Heart right ventricle (tissue), 16 donors: Measurements from ENCODE around the gene AP5S1. TPM values are rescaled to one million over a fixed set of nuclear protein-coding genes. Genes with fewer than 3 reads are reported as not detected.
A peak's percentile ranks its signal among the peaks of the same experiment; 100 is the strongest.

Experiments
- ATAC-seq, 8 donors: fragments of 200-7000 bp; cut with Tn5 transposase; one replicate each; pipeline ENCODE4 v1.9.1; 2020; ENCODE audit warnings: mild to moderate bottlenecking in 8 of 8, moderate library complexity in 8 of 8, moderate number of reproducible peaks in 1 of 8
- DNase-seq, 2 donors: peaks; one replicate each; pipeline ENCODE4 v3.0.0-alpha.2; 2020
- H3K27ac ChIP-seq, 10 donors: fragments of 200-600 bp; sonication (generic) in 2 of 10; one replicate each; pipeline versions ENCODE4 v1.5.0 to v1.8.0; 2020 to 2022; ENCODE audit warnings: mild to moderate bottlenecking in 3 of 10
- H3K27me3 ChIP-seq, 7 donors: fragments of 200-600 bp; one replicate each; pipeline ENCODE4 v1.8.0; 2021 to 2022; ENCODE audit warnings: mild to moderate bottlenecking in 2 of 7
- H3K36me3 ChIP-seq, 9 donors: fragments of 200-600 bp; sonication (generic) in 1 of 9; one replicate each; pipeline versions ENCODE4 v1.5.0 to v1.8.0; 2020 to 2022; ENCODE audit warnings: mild to moderate bottlenecking in 2 of 9
- H3K4me1 ChIP-seq, 9 donors: fragments of 200-600 bp; sonication (generic) in 1 of 9; one replicate each; pipeline versions ENCODE4 v1.5.0 to v1.8.0; 2020 to 2022; ENCODE audit warnings: mild to moderate bottlenecking in 4 of 9
- H3K4me3 ChIP-seq, 10 donors: fragments of 200-600 bp; sonication (generic) in 2 of 10; one replicate each; pipeline versions ENCODE4 v1.5.0 to v1.8.0; 2020 to 2022; ENCODE audit warnings: mild to moderate bottlenecking in 7 of 10, moderate library complexity in 2 of 10
- H3K9me3 ChIP-seq, 11 donors: fragments of 200-600 bp in 10 of 11; sonication (generic) in 2 of 11; one replicate each; pipeline versions ENCODE4 v1.5.0 to v1.8.0; 2013 to 2022; ENCODE audit warnings: mild to moderate bottlenecking in 2 of 11, control low read depth in 1 of 11, moderate library complexity in 1 of 11
- CTCF ChIP-seq, 9 donors: fragments of 200-600 bp; sonication (generic) in 2 of 9; IDR thresholded peaks; one replicate each; pipeline versions ENCODE4 v1.5.0 to v1.8.0; 2021 to 2022; ENCODE audit warnings: antibody characterized with exemption in 9 of 9, mild to moderate bottlenecking in 5 of 9, moderate library complexity in 1 of 9
- WGBS, 2 donors: extraction: QIAGEN DNeasy Blood & Tissue Kit; methylation state at CpG; one replicate each; pipeline ENCODE4 v1.1.7; 2013; ENCODE audit warnings: inconsistent platforms in 1 of 2; 5-methylcytosine and 5-hydroxymethylcytosine counted together
- intact Hi-C, 10 donors: fragments of 100-400 bp; cut with DNase I; formaldehyde crosslinking; loops; one replicate each; pipeline versions ENCODE4 v1.11.1 to v1.14.2; 2022
- polyA plus RNA-seq, 2 donors: library from polyadenylated mRNA; stranded (reverse); fragments of 200-250 nt; gene quantifications; one replicate each; pipeline ENCODE4 v1.2.3, GENCODE V29; 2013
- total RNA-seq, 10 donors: library from RNA; stranded (reverse); fragmentation: NEBNext Ultra II Directional in 3 of 10; extraction: Animal tissue kit (Norgen Biotek cat#: 25700) in 3 of 10; gene quantifications; one replicate each; pipeline versions ENCODE4 v1.2.1 to v1.2.4, GENCODE V29; 2021 to 2023
- donor health status: Arrhythmogenic right ventricular cardiomyopathy.
- donor health status: ischemic (EF 13 %, LVEDD 7.1; RV severe dilation, severe dysfunction).
- donor health status: healthy with polysubstance abuse.
- donor health status: DM: no; HTN: yes; CAD: no.
- donor health status: DM: no; HTN: no; CAD: no.
- donor health status: ischemic (EF 25% LVEDD 6.9; RV normal size, moderate dysfunction).
- donor health status: ischemic (EF 25% LVEDD 5.7; RV mildly dilated, moderate dysfunction).
- donor health status: healthy.
- donor health status: DM: yes; HTN: yes; CAD: no.
- donor health status: Ischemic cardiomyopathy.
- donor health status: ischemic (EF 35%, LVEDD 5.7; RV mildly dilated, moderate dysfunction).
- donor health status: nonischemic (EF 11% LVEDD 7.7; RV severe dilation, severe dysfunction).
- donor health status: DM: yes; HTN: yes; CAD: no.
- donor health status: PGD.
- donor health status: ischemic (EF 29% LVEDD 5.4; RV normal size, mild dysfunction).
- donor health status: nonischemic (EF 23%, LVEDD 6.1; RV moderate dilation, normal function).

Gene AP5S1
- total and polyA plus RNA-seq, 12 donors, result 7.2 to 17.5 (median 14.5) TPM

GRCh38 chr20:3797226-3797545, 23.2 kb upstream of the AP5S1 start:
- peak overlapping the region in 4 of 10 donors; percentile 62 to 92 (median 74) for H3K4me3 ChIP-seq
- H3K36me3 ChIP-seq, result peaks cover 0 to 42% (median 4%) of the 10 kb centered on the region in 9 donors
- peak overlapping the region in 1 of 10 donors; percentile 97 for H3K27ac ChIP-seq
- H3K9me3 ChIP-seq, result no peaks in the 10 kb centered on the region
- ATAC-seq, result no peak
- H3K4me1 ChIP-seq, result peaks cover 0 to 54% (median 20%) of the 10 kb centered on the region in 9 donors
- no peak for DNase-seq
- H3K27me3 ChIP-seq, result no peaks in the 10 kb centered on the region
- intact Hi-C loops, result no loop called here
- TF ChIP-seq CTCF (IDR thresholded peaks at IDR 0.05), result no peak
- 92 to 94% methylated on average over 5 of the region's 5 CpGs for WGBS, 2 donors

- H3K27me3 ChIP-seq, result no peaks in the 10 kb centered on the region
- TF ChIP-seq CTCF (IDR thresholded peaks at IDR 0.05), result no peak
- ATAC-seq (no peak), DNase-seq (no peak)
- WGBS, 2 donors, result 80 to 81% methylated on average over 19 of the region's 19 CpGs
- H3K4me3 ChIP-seq, result peak overlapping the region in 3 of 10 donors; percentile 62 to 84 (median 65)
- H3K36me3 ChIP-seq, result peaks cover 0 to 48% (median 10%) of the 10 kb centered on the region in 9 donors
- H3K27ac ChIP-seq, result peak overlapping the region in 1 of 10 donors; percentile 97
- intact Hi-C loops, result no loop called here
- H3K9me3 ChIP-seq, result no peaks in the 10 kb centered on the region
- peaks cover 0 to 54% (median 20%) of the 10 kb centered on the region in 9 donors for H3K4me1 ChIP-seq
These were observed 22.6 kb upstream of the AP5S1 start for GRCh38 chr20:3797592-3798372.

GRCh38 chr20:3798373-3798768, 22.0 kb upstream of the AP5S1 start:
- Histone ChIP-seq H3K4me1 (peaks cover 0 to 54% (median 20%) of the 10 kb centered on the region in 9 donors), H3K27me3 (no peaks in the 10 kb centered on the region), H3K4me3 (peak overlapping the region in 1 of 10 donors; percentile 84), H3K27ac (peak overlapping the region in 2 of 10 donors; percentile 1 to 97), H3K9me3 (no peaks in the 10 kb centered on the region), H3K36me3 (peaks cover 0 to 54% (median 16%) of the 10 kb centered on the region in 9 donors)
- ATAC-seq (no peak), DNase-seq (no peak)
- intact Hi-C loops, result no loop called here
- WGBS, 2 donors, result 73 to 79% methylated on average over 5 of the region's 5 CpGs
- TF ChIP-seq CTCF (IDR thresholded peaks at IDR 0.05), result no peak

- no peak for TF ChIP-seq CTCF (IDR thresholded peaks at IDR 0.05)
- Histone ChIP-seq H3K9me3 (no peaks in the 10 kb centered on the region), H3K4me3 (no peak overlapping the region), H3K27ac (peak overlapping the region in 2 of 10 donors; percentile 1 to 97), H3K36me3 (peaks cover 0 to 59% (median 20%) of the 10 kb centered on the region in 9 donors), H3K4me1 (peaks cover 0 to 54% (median 20%) of the 10 kb centered on the region in 9 donors), H3K27me3 (no peaks in the 10 kb centered on the region)
- DNase-seq (no peak), ATAC-seq (no peak)
- WGBS, 2 donors, result 91 to 97% methylated on average over 3 of the region's 3 CpGs
- intact Hi-C loops, result no loop called here
These were observed 21.5 kb upstream of the AP5S1 start for GRCh38 chr20:3798908-3799248.
